A549 (cell line): ENCODE results near the gene SUGP1.

ENCODE experiments used
- CTCF ChIP-seq: fragments of >200 bp; sonication (Bioruptor Twin); formaldehyde crosslinking; IDR thresholded peaks from 3 replicates; pipeline ENCODE4 v1.5.1; 2016
- EP300 ChIP-seq, 2 experiments: fragments of >200 bp; sonication (Bioruptor Twin); formaldehyde crosslinking; IDR thresholded peaks; 2 replicates in 1 of 2; 3 replicates in 1 of 2; pipeline ENCODE4 v1.6.1; 2016 to 2017
- ESRRA ChIP-seq: fragments of 150-350 bp; IDR thresholded peaks from 2 replicates; pipeline ENCODE4 v1.6.1; 2014; ENCODE audit warnings: mild to moderate bottlenecking, low read length, borderline replicate concordance
- MAZ ChIP-seq: fragments of 150-350 bp; IDR thresholded peaks from 2 replicates; pipeline ENCODE4 v1.6.1; 2014; ENCODE audit warnings: antibody characterized with exemption, low read depth, low read length, borderline replicate concordance
- RFX5 ChIP-seq: fragments of 450-650 bp; IDR thresholded peaks from 2 replicates; pipeline ENCODE4 v1.7.1; 2014; ENCODE audit warnings: antibody characterized with exemption, mild to moderate bottlenecking, moderate library complexity
- SMC3 ChIP-seq: fragments of >200 bp; sonication (Bioruptor Twin); formaldehyde crosslinking; IDR thresholded peaks from 3 replicates; pipeline ENCODE4 v1.6.1; 2018; ENCODE audit warnings: inconsistent platforms
- TF ChIP-seq, protein P1 (sequence below): fragments of 250-450 bp; sonication (Bioruptor Pico); IDR thresholded peaks from 2 replicates; pipeline ENCODE4 v1.5.0; 2021; ENCODE audit warnings: mild to moderate bottlenecking, moderate library complexity, borderline replicate concordance
- TF ChIP-seq, protein P2 (sequence below): fragments of >200 bp; sonication (Bioruptor Twin); formaldehyde crosslinking; IDR thresholded peaks from 3 replicates; pipeline ENCODE4 v1.6.1; 2016

- no peak for TF ChIP-seq RFX5
- TF ChIP-seq ESRRA = no peak
- no peak for TF ChIP-seq CTCF
- TF ChIP-seq SMC3 = no peak
- TF ChIP-seq MAZ = no peak
- no peak for TF ChIP-seq EP300 (IDR thresholded peaks at IDR 0.05)
- TF ChIP-seq, protein P1, sequence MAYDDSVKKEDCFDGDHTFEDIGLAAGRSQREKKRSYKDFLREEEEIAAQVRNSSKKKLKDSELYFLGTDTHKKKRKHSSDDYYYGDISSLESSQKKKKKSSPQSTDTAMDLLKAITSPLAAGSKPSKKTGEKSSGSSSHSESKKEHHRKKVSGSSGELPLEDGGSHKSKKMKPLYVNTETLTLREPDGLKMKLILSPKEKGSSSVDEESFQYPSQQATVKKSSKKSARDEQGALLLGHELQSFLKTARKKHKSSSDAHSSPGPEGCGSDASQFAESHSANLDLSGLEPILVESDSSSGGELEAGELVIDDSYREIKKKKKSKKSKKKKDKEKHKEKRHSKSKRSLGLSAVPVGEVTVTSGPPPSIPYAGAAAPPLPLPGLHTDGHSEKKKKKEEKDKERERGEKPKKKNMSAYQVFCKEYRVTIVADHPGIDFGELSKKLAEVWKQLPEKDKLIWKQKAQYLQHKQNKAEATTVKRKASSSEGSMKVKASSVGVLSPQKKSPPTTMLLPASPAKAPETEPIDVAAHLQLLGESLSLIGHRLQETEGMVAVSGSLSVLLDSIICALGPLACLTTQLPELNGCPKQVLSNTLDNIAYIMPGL (CRISPR knock-in tag) = no peak
- TF ChIP-seq, protein P2, sequence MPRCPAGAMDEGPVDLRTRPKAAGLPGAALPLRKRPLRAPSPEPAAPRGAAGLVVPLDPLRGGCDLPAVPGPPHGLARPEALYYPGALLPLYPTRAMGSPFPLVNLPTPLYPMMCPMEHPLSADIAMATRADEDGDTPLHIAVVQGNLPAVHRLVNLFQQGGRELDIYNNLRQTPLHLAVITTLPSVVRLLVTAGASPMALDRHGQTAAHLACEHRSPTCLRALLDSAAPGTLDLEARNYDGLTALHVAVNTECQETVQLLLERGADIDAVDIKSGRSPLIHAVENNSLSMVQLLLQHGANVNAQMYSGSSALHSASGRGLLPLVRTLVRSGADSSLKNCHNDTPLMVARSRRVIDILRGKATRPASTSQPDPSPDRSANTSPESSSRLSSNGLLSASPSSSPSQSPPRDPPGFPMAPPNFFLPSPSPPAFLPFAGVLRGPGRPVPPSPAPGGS = no peak
Observed at GRCh38 chr19:19278315-19278714, 42.0 kb downstream of the SUGP1 start.
